Fibroblast of skin of left quadriceps (primary cell): ENCODE data around the gene ITIH6.
"Not testable (repeated sequence)": the region's sequence is repeated elsewhere in the genome, so short reads cannot be mapped to it uniquely, and the experiment has no call there.

ENCODE experiments used
- DNase-seq, 2 experiments: peaks; one replicate each; pipeline ENCODE4 v3.0.0-alpha.2; 2013; ENCODE audit warnings: low read depth in 2 of 2

Gene ITIH6

DNA sequence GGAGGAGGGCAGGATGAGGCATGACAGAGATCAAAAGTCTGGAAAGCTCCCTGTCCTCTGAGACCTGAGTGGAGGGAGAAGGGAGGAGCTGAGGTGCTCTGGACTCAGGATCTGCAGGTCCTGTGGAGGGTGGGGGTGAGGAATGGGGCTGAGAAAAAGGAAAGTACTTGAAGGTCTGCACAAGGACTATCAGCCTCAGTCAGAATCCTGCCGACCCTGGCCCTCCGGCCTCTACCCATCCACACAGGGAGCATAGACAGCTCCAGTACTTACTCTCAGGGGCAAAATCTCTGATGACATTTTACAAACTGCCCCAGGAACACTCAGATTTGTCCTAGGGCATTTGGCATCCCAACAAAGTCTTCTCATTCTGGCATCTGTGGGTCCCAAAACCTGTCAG, 991 bp upstream of the ITIH6 start:
- DNase-seq = no peak

DNA sequence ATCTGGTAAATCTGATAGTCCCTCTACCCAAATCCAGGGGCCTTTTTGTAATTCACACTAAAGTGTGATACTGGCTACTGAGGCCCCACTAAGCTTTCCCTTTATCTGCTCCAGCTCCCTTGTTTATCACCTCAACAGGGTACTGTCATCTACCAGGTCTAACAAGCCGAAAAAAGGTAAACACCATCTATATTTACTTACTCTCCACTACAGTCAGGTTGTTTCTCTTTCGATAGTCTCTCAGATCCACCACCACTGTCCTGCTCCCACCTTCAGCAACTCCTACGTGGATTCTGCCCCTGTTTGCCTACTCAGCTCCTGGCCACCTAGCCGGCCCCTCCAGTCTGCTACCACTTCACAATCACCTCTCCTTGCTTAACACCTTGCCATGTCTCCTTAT, 3.3 kb downstream of the ITIH6 start:
- DNase-seq = no peak

DNA sequence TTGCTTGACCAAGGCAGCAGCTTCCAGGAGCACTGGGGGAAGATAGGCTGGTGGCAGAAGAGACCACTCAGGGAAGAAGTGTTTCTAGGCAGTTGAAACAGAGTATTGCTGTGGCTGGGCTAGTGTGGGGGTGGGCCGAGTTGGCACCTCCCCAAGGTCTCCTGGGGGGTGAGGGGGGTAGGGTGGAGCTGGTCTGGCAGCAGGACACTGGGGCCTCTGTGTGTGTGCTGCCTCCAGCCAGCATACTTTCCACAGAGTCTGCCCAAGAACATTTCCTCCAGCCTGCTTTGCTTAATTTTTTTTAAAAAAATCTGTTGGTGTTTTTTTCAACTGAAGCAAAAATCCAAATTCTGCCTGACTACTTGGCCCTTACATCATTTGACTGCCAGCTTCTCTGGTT, 4.0 kb downstream of the ITIH6 start:
- DNase-seq = no peak

DNA sequence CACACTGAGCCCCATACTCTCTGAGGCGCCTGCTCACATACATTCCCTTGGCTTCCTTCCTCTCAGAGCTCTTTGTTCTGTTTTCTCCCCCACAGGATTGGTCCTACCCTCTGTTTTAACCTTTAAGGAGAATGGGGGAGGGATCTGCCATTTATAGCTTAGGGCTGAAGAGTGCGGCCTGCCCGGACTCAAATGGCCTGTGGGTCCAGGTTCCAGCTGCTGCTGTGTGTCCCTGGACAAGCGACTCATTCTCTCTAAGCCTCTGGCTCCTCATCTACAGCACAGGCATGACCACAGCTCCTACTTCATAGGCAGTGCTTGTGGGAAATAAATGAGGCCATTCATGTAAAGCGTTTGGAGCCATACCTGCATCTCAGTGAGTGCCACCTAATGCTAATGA, 8.7 kb downstream of the ITIH6 start:
- DNase-seq = not testable (repeated sequence)

DNA sequence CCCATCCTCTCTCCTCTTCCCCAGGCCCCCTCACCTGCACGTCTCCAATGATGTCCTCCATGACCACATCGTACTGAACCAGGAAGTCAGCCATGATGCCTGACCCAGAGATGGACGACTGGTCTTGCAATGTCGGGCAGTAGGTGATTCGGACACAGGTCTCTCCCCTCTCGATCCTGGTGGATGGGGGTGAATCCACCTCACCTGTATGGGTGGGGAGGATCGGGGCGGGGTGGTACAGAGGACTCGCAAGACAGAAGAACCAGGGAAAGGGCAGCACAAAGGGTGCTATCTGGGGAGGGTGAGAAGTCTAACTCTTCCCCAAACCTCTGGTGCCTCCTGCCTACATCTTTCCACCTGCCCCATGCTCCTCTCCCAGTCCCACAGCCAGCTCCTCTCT, 9.6 kb downstream of the ITIH6 start:
- no peak for DNase-seq

DNA sequence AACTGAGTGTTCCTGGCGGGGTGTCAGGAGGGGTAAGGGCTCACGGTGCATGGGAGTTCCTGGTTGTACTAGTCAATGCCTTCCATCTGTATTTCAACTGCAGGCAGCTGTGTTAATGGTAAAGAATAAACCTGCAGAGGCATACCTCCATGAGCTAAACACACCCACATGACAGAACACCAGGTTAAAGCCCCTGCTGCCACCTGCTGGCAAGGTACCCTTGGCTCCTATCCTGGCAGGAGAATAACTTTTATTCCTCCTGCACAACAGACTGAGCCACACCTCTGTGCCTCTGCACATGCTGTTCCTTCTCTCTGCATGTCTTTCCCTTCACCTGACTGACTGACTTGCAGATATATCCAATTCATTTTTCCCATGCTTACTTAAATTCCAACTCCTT, 11.1 kb downstream of the ITIH6 start:
- DNase-seq = no peak

DNA sequence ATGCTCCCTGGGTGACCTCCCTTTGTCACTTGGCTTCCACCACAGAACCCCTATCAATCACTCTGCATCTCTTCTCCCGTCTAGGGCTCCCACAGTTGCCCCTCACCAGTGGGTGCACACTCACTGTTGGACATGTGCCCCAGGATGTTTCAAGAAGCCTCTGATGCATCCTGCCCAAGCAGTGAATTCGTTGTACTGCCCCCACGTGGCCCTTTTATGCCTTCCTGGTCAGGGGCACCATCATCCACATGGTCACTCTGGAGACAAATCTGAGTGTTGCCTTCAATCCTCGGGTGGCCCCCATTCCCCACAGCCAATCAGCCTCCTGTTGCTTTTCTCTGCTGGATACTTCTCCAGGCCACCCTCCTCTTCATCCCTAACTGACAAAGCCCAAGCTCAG, 12.2 kb downstream of the ITIH6 start:
- no peak for DNase-seq

DNA sequence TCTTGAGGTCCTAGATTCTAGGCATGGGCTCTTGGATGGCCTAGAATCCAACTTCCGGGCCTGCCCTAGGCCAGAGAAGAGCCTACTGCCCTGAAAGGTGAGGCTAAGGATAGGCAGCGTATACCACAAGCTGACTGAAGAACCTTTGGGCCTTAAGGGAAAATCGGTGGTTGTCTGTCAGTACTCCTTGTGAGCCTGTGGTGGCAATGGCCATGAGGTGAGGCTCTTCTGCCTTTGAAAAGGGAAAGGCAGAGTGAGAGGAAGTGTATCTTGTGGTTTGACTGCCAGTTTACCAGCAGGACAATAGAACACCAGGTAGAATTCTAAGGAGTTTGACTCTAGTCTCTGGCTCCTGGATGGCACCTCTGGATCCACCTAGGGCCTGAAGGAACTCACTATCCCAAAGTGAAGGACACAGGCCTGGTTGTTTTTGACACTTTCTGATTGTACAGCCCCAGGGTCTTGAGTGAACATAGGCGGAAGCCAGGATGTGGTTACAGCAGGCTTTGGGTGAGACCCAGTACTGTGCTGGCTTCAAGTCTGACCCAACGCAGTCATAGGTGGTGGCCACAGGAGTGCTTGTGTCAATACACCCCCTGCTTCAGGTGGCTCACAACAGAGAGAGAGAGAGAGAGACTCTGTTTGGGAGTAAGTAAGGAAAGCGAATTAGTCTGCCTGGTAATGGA, 20.9 kb downstream of the ITIH6 start:
- DNase-seq = no peak

DNA sequence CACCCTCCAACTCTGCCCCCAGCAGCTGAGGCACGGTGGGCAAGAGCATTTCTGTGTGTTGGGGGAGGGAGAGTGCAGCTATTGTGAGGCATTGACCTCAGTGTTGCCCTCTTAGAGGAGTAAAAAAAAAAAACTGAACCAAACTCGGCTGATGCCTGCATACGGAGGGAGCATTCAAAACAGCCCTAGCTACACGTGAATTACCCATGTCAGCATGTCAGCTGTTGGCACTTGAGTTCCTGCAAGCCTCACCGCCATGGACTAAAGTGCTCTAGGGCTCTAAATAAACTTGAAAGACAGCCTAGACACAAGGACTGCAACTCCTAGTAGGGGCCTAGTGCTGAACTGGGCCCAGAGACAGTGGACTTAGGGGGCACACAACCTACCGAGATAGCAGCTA, 22.0 kb downstream of the ITIH6 start:
- no peak for DNase-seq

DNA sequence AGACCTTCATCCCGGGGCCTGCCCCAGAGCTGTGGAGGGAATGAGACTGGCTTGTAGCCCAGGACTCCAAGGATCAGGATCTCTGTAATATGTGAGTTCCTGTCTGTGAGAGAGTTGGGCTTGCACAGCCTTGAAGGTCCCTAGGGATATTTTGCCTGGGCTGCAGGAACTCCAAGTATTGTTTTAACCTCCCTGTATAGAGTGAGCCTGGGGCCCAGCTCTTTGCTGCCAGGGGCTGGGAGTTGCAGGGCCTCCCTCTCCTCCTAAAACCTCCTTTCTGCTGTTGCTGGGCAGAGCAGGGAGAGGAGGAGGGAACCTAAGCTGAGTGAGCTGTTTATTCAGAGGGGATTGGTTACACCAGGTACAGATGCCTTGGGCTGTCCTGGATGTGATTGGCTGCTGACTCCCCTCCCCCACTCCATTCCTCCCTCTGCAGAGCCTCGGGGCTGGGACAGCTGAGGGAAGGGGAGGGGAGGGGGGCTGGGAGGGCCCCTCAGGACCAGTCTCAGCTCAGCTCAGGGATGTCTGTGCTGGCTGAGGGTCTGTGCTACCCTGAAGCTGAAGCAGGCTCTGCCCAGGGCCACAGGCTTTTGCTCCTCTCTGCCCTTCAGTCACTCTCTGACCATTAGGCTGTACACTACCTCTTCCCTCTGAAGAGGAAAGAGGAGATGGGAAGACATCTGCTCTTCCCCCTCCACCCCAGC, 23.5 kb downstream of the ITIH6 start:
- DNase-seq = peak in 1 of 2 experiments; percentile 27

DNA sequence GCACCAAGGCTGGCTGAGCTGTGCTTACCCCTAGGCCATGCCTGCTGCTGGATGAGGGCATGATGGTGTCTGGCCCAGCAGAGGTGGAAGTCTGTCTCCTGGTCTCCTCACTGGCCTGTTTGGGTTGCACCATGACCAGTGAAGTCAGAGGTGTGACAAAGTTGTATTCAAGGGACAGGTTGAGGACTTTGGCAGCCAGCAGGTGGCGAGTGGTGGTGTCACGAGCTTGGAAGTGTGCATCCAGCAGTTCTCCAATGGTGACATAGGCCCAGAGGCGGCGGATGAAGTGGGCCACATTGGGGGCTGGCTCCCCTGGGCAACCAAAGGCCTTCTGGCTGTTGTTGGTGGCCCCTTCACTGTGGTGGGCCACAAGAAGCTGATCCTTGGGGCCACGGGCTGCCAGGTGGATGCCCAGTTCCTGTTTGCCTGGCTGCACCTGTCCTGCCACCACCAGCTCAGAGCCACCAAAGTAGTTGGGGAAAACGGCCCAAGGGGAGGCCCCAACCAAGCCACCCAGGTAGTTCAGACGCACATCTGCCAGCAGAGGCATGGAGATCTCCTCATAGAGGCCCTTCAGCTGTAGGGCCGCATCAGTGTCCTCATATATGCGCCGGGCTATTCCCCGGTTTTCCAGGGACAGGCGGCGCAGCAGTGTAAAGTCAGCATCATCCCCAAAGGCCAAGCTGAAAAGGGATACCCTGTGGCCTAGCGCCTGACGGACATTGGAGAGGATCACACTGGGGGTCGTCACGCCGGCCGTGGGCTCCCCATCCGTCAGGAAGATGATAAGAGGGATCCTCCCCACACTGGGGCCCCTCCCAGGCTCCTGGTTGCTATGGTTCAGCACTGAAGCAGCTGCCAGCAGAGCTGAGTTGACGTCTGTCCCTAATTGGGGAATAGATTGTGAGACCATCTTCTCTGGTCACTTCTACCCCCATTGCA, 39.7 kb downstream of the ITIH6 start:
- no peak for DNase-seq

DNA sequence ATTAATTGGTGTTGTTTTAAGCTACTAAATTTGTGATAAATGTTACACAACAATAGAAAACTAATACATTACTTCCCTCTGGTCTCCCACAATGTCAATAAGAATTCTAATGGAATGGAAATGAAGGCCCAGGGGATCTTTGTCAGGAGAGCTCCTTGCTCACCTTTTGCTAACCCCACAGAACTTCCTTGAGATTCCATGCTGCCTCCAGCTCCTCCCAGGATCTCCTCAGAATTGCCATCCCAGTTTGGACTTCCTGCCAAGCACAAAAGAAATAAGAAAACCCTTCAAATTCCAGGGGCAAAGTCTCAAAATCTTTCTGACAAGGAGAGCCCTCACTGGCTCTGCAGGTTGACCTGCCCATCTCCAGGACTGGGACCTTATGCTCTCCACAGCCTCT, 43.2 kb downstream of the ITIH6 start:
- no peak for DNase-seq

DNA sequence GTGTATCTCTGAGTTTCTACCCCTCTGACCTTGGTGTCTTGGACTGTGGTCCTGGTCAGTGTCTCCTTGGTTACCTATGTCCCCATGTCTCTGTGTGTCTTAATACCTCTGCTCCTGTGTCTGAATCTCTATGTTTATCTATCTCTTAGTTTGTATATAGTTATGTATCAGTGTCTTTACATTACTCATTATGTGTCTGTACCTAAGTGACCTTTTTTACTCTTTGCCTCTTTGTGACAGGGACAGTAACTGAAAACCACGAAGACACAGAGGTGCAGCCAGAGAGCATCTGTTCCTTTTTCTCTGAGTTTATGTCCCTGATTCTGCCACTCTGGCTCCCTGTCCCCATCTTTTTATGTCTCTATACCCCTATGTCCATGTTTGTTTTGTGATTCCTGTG, 49.4 kb downstream of the ITIH6 start:
- DNase-seq = no peak

DNA sequence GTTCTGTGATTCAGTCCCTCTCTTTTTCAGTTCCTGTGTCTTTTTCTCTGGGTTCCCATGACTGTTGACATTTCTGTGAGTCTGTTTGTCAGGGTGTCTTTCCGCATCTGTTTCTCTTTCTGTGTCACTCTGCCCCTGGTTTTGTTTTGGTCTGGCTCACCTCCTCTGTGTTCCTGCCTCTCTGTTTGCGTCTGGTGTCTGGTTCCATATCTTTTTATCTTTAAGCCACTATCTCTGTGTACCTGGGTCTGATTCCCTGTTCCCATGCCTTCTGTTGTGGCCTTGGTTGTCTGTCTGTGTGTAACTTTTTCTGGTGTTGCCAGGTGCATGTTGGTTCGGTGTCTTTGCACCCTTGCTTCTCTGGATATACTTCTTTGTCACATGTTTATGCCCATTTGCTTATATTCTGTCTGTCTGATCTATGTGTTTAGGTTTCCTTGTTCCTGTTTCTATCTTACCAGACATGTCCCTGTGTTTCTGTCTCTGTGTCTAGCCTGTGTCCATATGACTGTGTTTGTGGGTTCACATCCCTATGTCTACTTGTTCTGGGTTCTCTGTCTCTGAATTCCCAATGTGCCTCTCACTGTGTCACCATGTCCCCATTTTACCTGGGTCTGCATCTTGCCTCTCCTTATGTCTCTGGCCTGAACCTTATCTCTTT, 50.2 kb downstream of the ITIH6 start:
- DNase-seq = no peak

DNA sequence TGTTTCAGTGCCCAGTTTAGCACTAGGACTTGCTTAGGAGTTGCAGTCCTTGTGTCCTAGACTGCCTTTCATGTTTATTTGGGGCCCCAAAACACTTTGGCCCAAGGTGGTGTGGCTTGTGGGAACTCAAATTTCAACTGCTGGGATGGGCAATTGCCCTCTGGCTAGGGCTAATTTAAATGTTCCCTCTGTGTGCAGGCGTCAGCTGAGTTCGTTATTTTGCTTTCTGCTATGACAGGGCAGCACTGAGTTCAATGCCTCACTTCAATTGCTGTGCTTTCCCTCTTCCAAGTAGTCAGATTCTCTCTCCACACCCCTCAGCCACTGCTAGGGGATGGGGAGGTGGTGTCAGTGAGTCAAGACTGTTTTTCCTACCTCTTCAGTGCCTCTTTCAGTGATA, 51.1 kb downstream of the ITIH6 start:
- no peak for DNase-seq

DNA sequence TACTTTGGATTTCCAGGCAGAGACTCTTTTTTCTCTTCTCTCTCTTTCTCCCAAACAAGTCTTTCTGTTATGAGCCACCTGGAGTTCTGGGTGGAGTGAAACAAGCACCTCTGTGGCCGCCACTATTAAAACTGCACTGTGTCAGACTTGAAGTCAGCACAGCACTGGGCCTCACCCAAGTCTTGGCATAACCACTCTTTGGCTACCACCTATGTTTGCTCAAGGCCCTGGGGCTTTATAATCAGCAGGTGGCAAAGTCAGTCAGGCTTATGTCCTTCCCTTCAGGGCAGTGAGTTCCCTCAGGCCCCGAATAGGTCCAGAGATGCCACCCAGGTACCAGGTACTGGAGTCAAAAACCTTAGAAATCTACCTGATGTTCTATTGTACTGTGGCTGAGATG, 52.4 kb downstream of the ITIH6 start:
- no peak for DNase-seq

DNA sequence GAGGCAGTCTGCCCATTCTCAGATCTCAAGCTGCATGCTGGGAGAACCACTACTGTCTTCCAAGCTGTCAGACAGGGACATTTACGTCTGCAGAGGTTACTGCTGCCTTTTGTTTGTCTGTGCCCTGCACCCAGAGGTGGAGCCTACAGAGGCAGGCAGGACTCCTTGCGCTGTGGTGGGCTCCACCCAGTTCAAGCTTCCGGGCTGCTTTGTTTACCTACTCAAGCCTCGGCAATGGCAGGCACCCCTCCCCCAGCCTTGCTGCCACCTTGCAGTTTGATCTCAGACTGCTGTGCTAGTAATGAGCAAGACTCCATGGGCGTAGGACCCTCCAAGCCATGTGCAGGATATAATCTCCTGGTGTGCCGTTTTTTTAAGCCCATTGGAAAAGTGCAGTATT, 59.5 kb downstream of the ITIH6 start:
- DNase-seq = not testable (repeated sequence)

DNA sequence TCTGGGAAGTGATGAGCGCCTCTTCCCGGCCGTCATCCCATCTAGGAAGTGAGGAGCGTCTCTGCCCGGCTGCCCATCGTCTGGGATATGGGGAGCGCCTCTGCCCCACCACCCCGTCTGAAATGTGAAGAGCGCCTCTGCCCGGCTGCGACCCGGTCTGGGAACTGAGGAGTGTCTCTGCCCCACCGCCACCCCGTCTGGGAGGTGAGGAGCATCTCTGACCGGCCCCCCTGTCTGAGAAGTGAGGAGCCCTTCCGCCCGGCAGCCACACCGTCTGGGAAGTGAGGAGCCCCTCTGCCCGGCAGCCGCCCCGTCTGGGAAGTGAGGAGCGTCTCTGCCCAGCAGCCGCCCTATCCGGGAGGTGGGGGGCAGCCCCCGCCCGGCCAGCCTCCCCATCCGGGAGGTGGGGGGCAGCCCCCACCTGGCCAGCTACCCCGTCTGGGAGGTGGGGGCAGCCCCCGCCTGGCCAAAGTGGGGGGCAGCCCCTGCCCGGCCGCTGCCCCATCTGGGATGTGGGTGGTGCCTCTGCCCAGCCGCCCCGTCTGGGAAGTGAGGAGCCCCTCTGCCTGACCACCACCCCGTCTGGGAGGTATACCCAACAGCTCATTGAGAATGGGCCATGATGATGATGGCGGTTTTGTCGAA, 61.6 kb downstream of the ITIH6 start:
- not testable (repeated sequence) for DNase-seq

DNA sequence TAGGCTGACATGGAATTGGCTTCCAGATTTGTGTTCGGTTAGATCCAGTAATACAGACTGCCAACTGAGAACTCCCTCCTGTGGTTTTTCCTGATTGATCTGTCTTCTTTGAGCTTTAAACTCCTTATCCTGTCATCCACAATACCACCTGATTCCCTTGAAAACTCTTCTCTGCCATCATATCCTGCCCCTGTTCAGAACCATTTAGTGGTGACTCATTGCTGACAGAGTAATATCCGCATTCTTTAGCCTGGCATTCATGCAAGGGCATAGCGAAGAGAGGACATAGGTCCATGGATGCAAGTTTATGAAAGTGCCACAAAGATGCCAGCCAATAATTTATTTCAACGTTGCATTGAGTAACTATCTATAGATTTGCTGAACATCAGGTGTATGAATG, 76.6 kb downstream of the ITIH6 start:
- no peak for DNase-seq

DNA sequence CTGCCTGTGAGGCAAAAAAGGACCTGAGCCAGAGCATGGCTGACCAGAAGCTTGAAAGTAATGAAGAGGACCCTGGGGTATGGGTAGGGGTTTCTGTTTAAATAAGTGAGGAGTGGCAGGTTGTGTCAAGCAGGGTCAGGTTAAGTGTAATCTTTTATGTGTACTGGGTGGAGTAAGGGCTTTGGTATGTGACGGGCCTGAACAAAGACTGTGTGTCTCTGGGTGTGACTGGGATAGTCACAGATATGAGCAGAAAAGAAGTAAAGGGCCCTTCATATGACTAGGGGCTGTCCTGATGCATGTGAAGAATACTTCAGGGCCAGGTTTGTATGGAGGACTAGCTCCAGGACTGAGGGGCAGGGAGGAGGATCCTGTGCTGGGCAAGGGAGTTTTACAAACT, 82.4 kb downstream of the ITIH6 start:
- no peak for DNase-seq

DNA sequence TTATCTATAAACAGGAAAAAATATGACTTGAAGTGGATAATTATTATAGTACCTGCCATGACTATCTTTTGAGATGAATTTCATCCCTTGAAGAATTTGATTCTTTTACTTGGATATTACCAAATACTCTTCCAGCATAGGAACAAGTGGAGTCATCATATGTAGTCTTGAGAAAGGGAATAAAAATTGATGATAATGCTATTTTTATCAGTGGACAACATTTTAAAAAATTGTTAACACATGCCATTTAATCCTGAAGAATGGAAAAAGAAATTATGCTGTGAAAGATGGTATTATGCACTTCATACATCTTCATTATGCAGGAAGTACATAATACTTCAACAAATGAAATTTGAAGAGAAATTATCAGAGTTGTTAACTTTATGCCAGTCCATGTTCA, 83.6 kb downstream of the ITIH6 start:
- no peak for DNase-seq

DNA sequence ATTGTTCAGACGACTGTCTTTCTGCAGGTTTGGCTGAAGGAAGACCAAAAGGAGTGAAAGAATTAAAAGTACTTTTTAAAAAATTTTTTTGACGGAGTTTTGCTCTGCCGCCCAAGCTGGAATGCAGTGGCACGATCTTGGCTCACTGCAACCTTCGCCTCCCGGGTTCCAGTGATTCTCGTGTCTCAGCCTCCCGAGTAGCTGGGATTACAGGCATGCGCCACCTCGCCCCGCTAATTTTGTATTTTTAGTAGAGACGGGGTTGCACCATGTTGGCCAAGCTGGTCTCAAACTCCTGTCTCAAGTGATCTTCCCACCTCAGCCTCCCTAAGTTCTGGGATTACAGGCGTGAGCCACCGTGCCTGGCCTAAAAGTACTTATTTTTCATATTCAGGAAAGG, 86.3 kb downstream of the ITIH6 start:
- DNase-seq = no peak
